ENCODE results near the gene SWAP70.
"Not testable (repeated sequence)": the region's sequence is repeated elsewhere in the genome, so short reads cannot be mapped to it uniquely, and the experiment has no call there.

The SWAP70 gene

DNA sequence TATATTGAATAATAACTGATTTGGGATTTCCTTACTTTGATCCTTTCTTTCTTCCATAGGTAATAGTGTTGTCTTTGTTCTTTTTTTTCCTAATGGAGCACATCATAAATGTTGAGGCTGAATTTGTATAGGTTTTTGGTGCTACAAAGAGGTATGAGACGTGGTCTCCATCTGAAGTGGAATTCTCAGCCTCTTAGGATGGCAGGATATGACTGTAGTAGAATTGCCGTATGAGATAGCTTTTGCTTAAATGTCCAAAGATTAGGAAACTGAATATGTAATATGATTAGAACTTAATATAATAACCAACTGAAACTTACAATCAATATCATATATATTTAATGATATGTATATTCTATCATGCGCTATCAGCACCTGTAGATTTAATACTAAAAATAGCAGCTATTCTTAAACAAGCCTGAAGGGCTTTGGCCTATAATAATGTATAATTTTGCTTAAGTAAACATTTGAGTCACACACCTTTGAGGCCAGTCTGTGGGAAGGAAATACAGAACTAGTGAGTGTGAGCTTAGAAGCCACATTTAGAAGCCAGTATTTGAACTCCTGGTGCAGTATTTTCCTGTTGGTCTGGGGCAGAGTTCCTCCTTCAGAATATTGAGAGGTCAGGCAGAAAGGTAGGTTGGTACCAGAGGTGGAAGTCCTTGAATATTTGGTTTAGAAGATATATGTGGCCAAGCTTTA lies 62.6 kb downstream of the SWAP70 start:
- DNase-seq, result peak; percentile 59

DNA sequence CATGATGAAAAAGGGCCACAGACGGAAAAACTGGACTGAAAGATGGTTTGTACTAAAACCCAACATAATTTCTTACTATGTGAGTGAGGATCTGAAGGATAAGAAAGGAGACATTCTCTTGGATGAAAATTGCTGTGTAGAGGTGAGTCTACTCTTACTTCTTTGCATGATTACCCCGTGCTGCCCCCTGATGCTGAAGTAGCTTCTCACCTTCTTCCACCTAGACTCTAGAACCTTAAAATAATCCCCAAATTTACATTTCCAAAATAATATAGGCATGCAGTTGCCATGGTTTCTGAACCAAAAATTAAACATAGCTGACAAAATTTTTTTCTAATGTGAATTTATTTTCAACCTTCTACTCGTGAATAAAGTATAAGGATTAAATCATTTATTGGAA lies 64.2 kb downstream of the SWAP70 start:
- no peak for DNase-seq

DNA sequence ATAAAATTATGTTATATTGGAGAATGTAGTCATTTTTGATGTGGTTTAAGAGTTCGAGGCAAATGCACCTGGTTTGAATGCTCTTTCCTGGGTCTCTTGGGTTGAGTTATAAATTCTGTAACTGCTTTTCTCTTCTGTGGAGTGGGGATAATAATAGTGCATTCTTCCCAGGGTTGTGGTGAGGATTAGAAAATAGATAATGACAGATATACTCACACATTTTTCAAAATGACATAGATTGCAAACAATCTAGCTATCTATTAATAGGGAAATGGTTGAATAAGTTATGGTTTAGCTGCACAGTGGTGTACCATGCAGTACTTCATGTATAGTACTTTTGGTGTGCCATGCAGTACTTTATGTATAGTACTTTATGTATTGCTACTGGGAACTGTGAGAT lies 67.4 kb downstream of the SWAP70 start:
- no peak for DNase-seq

DNA sequence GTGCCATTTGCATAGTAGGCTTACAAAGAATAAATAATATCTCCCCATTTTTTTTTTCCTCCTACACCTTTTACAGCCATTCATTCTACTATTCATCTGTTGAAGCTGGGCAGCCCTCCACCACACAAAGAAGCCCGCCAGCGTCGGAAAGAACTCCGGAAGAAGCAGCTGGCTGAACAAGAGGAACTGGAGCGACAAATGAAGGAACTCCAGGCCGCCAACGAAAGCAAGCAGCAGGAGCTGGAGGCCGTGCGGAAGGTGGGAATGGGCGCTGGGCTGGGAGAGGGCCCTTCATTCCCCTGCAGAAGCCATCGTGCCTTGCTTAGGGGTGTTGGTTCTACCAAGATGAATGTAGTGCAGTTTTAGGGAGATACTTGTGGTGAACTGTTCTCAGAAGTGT lies 68.6 kb downstream of the SWAP70 start:
- DNase-seq, result no peak

DNA sequence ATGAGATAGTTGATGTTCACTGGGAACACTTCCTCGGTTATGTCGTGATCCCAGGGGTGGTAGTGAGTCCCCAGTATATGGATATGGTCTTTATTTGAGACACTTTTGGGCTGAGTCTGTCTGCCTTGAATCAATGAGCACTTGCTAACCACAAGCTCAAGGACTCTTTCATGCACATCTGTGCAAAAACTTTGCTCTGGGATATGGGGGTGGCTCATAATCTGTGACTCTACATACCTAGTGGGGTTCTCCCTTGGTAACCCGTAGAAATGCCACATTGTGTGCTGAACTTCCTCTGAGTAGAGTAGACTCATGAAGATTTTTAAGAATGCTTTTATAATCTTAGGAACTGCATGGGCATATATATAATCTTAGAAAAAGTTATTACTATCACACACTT lies 69.3 kb downstream of the SWAP70 start:
- DNase-seq, result no peak

DNA sequence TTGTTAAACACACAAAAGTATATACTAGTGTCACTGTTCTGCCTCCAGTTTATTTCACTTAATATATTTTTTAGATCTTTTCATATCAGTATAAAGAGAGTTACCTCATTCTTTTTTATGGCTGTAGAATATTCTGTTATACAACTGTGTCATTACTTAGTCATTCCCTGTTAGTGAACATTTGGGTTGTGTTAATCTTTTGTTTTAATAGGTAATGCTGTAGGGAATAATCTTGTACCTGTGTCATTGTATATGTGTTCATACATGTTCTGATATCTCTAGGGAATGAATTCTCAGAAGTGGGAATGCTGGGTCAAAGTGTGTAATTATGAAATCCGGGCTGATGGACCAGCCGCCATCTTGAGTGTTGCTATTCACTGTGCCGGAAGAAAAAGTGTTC lies 71.4 kb downstream of the SWAP70 start:
- DNase-seq, result no peak

DNA sequence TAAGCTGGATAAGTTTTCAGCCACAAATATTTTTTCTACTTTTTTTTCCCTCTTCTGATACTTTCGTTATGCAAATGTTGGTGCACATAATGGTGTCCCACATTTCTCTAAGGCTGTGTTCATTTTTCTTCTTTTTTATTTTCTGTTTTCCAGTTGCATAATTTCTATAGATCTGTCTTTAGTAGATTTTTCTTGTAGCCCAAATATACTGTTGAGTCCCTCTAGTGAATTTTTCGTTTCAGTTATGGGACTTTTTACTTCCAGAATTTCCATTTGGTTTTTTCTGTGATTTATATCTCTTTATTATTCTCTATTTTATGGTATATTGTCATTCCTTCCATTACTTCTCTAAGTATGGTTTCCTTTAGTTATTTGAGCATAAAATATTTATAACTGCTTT lies 72.0 kb downstream of the SWAP70 start:
- DNase-seq, result no peak

DNA sequence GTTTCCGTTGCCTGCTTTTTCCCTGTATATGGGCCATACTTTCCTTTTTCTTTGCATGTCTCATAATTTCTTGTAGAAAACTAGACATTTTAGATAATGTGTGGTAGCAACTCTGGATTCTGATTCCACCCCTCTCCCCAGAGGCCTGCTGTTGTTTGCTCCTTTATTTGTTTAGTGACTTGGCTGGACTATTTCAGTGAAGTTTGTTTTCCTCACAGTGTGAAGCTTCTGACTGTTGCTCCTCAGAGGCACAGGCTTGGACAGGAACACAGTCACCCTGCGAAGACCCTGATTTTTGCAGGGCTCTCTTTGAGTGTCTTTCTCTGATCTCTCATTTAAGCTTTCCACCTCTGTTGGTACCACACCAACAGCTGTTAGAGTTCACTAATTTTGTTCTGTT lies 72.5 kb downstream of the SWAP70 start:
- no peak for DNase-seq

DNA sequence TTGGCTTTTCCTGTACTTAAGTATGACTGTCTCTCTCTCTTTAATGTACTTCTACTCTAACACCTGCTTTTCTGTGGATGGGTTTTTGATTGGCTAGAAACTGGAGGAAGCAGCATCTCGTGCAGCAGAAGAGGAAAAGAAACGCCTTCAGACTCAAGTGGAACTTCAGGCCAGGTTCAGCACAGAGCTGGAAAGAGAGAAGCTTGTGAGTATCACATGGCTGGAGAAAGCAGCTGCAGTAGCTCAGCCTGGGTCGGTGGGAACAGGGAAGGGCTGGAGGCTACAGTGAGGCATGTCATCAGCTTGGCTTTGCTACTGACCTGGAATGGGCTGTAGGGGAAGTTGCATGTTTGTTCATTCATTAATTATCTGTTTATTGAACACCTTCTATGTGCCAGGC lies 74.2 kb downstream of the SWAP70 start:
- DNase-seq, result no peak

DNA sequence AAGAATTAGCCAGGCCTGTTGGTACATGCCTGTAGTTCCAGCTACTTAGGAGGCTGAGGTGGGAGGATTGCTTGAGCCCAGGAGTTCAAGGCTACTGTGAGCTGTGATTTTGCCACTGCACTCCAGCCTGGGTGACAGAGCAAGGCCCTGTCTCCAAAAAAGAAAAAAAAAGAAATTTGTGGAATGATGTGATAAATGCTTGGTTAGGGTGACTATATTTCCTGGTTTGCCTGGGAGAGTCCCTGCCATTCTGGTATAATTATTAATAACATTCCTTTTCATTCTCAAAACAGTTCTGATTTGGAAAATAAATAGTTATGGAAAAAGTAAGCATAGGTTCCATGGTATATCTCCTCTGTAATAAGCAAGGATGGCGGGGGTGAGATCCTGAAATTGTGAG lies 74.8 kb downstream of the SWAP70 start:
- DNase-seq, result no peak

DNA sequence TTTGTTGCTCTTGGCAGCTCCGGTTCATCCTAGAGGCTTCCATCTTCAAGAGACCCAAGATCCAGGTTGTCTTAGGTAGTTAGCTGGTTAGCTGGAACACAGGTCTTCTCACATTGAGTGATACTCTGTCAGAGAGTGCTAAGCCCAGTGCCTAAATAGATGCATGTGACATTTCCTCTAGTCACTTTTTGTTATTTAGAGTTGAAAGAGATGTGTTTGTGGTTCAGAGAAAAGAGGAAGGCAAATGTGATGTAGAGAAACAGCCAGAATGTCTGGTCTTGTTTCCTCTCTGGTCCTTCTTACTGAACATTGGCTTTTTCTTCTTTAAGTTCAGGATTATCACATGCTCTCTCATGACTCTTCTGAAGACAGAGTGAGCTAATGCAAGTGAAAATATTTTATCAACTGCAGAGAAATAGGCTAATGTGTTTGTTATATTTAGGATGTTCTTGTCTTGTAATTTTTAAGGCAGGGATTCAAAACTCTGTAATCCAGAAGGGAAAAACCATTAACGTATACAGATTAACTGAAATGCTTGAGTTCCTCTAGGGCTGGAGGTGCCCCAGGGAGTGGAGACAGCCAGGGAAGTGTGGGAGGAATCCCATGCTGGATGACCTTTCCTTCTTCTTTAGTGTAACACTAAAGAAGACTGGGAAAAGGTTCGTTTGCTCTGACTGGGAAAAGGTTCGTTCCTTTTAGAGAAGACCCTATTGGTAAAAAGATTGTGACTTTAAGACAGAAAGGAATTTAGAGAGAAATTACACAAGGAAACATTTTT lies 75.4 kb downstream of the SWAP70 start:
- DNase-seq, result no peak

DNA sequence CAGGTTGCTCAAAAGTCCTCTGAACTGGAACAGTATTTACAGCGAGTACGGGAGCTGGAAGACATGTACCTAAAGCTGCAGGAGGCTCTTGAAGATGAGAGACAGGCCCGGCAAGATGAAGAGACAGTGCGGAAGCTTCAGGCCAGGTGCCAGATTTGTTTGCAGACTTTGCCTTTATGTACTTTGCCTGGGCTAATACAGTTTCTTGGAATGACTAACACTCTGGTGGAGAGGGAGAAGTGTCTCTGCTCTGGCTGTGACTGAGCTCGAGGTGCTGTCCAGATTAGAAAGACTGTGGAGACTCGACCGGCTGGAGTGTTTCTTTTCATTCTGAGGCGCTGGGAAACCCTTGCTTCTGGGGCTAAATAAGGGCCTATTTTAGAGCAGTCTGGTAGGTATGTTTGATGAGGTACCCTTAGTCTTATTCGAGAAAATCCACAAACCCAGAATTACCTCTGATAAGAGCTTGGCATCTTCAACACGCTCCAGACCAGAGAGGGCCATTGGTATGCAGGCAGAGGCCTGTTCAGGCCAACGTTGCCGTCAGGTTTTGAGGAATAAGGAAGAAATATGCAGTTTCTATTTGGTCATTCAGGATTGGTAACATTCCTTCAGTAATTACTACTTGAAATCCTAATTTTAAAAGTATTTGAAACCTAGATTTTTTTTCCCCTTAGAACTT lies 76.5 kb downstream of the SWAP70 start:
- no peak for DNase-seq

DNA sequence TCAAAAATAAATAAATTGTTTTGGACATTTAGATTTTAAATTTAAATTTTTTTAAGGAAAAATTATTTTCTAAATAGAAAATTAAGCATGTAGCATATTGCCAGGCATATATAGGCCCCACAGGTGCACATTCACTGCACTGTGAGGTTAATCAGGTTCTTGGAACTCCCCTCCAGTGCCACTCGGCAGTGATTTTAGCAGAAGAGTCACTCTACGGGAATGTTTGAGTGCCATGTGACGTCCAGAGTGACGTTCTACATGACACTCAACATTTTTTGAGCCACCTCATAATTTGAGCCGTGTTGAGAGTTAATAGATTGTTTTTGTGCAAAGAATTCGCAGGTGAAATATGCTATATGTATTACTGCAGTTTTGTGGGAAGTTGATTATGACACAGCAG lies 77.4 kb downstream of the SWAP70 start:
- no peak for DNase-seq

DNA sequence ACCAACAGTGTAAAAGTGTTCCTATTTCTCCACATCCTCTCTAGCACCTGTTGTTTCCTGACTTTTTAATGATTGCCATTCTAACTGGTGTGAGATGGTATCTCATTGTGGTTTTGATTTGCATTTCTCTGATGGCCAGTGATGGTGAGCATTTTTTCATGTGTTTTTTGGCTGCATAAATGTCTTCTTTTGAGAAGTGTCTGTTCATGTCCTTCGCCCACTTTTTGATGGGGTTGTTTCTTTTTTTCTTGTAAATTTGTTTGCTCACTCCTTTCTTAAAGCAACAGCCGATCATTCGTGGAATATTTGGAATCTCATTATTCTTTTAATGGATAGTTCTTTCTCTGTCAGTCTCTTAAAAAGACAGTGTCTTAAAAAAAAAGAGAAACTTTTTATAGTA lies 79.6 kb downstream of the SWAP70 start:
- DNase-seq, result not testable (repeated sequence)

DNA sequence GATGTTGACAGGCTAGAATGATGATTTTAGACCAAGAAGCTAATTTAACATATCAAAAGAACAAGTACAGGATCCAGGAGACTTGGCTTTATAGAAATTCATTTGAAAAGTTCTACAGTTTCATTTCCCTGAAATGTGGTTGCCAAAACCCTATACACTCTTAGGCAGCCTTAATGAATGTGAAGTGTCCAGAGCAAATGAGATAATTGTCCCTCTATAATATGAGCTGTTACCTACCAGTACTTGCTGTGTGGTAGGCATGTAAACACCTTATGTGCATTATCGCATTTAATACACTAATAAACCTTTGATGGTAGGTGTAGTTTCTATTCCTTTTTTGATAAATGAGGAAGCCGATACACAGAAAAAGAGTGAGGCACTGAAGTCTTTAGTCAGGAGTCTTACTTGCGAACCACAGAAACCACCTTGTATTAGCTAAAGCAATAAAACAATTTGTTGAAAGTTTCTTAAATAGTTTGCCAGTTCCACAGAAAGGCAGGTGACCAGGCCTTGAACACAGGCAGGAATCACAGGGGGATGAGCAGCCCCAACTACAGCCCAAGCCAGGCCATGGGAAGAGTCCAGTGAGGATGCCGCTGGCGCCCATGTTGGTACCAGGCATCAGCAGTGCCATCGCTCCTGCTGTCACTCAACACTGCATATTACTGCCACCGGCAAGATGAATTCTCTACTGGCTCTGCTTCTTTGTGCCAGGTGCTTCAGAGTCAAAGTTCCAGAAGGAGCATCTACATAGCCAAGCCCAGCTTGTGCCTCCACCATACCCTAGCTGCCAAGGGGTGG lies 81.7 kb downstream of the SWAP70 start:
- DNase-seq, result no peak

DNA sequence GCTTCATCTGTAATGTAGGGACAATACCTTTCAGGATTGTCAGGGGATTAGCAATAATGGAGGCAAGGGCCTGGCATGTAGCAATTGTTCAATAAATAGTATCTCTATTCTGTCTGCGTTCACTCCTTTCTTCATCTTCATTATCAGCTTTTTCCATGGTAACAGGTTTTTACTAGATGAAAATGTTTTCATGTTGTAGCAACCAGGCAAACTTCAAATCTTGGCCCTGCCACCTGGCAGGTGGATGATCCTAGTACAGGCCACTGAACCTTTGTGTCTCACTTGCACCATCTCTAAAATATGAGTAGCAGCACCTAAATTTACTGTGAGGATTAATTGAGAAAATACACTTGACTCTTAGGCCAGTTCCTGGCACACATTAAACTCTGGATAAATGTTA lies 83.4 kb downstream of the SWAP70 start:
- DNase-seq, result no peak

DNA sequence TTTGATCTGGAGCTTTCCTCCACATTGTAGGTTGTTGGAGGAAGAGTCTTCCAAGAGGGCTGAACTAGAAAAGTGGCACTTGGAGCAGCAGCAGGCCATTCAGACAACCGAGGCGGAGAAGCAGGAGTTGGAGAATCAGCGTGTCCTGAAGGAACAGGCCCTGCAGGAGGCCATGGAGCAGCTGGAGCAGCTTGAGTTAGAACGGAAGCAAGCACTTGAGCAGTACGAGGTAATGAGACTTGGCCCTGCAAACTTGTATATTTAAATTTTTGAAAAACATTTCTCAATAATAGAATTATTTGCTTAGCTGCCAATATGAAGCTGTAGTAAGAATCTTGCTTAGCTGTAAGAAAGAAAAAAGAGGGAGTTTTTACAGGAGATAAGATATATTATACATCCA lies 84.0 kb downstream of the SWAP70 start:
- no peak for DNase-seq

DNA sequence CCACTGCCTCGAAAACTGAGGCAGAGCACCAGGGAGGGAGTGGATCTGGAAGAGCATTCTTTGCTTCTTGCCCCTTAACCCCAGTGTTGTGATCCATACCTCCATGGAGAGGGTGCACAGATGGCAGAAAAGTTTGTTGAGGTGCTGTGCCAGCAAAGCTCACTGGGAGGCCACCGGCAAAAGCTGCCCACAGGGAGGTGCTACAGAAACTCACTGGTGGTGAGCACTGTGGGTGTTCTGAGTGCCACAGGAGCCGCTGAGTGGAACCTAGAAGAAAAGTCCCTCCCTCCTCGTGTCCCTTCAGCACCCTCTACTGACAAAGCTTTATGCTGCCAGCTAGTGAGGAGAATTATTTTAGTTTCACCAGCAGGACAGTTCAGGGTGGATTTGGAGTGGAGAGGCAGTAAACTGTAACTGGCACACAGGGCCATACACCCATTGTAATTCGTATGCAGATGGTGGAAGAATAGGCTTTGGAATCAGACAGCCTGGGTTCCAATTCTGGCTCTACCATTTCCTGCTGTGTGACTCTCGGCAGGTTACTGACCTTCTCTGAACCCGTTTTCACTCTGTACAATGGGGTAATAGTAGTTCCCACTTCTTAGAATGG lies 84.6 kb downstream of the SWAP70 start:
- DNase-seq, result peak; percentile 75

DNA sequence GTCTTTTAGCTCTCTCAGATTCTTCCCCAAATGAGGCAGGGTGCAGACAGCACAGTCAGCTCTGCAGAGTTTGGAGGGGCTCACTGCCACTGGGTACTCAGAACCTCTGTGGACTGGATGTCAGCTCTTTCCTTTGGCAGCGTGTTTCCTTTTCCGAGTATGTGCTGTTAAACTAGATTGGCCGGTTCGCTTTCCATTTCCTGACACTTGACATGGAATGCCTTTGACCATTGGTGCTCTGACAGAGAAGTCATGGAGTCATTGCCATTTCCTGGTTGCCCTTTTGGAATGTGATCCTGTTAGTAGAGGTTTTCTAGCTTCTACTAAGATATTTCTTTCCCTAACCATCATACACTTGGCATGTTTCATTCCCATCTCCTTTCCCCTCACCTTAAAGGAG lies 86.7 kb downstream of the SWAP70 start:
- no peak for DNase-seq

DNA sequence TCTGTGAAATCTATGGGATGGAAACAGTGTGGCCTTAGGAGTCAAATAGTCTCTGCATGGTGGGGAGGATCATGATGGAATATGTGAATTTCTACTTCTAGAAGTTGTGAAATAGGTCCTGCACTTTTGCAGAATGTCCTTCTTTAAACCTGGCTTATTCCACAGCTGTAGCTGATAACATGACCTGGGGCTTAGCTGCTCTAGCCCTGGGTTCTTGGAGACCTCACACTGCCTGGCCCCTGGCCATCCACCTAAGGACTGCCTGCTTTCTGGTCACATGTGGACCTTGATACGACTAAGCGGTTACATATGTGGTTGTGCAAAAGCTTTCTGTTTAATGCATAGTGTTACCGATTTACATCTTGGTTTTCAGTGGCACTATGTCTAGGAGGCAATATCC lies 88.2 kb downstream of the SWAP70 start:
- DNase-seq, result peak; percentile 57

DNA sequence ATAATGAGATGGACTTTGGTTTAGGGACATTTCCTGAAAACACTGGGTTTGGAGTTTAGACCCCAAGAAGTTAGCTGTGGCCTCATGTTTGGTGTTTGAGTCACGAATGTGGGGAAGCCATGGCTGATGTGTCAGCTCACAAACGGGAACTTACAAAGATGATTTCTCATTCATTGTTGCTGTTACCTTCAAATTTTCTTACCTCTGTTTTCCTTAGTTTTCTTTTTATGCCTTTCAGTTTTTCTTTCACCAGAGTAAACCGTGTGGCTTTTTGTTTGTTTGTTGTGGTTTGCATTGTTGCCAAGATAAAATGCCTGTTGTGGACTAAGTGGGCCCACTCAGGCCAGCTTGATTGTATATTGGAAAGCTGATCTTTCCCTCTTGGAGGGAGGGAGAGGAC lies 89.1 kb downstream of the SWAP70 start:
- DNase-seq, result peak; percentile 73

DNA sequence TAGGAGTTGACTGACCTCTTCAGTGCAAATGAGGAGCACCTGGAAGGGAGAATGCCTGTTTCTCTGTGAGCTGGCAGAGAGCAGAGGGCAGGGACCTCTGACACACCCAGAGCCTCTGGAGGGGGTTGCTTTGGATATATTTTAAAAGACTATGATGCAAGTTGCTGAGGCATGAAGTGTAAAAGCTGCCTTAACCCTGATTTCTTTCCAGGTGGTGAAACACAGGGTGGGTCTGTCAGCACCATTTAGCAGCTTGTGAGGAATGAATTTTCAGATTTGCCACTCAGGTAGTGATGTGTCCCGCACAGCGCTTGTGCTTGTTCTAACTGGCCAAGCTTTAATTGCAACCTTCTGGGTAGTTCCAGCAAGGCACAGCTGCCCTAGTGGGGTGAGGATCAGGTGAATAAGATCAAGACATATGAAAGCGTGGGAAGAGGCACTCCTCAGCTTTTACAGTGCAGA lies 90.2 kb downstream of the SWAP70 start:
- DNase-seq, result no peak

Measured in fibroblast of skin of abdomen (primary cell).